Endodermal cell (in vitro differentiated cells): ENCODE results near the gene ABL1. TPM values are rescaled to one million over a fixed set of nuclear protein-coding genes. Genes with fewer than 3 reads are reported as not detected.

Experiments
- DNase-seq: peaks from one replicate; pipeline ENCODE4 v3.0.0-alpha.2; 2017
- H3K27ac ChIP-seq: 2 replicates; pipeline ENCODE4 v1.5.1; 2013; ENCODE audit warnings: mild to moderate bottlenecking, low read depth, low read length, moderate library complexity
- H3K27me3 ChIP-seq: 2 replicates; pipeline ENCODE4 v1.6.1; 2013; ENCODE audit warnings: mild to moderate bottlenecking, low read length, moderate library complexity; ENCODE audit not compliant: insufficient read depth, control insufficient read depth, poor library complexity, severe bottlenecking
- H3K36me3 ChIP-seq: 2 replicates; pipeline ENCODE4 v1.7.0; 2013; ENCODE audit warnings: mild to moderate bottlenecking, low read length, moderate library complexity; ENCODE audit not compliant: control insufficient read depth, insufficient read depth
- H3K4me1 ChIP-seq: one replicate; pipeline ENCODE4 v1.7.0; 2013; ENCODE audit warnings: low read length; ENCODE audit not compliant: control insufficient read depth, insufficient read depth
- H3K4me3 ChIP-seq: 2 replicates; pipeline ENCODE4 v1.5.1; 2013; ENCODE audit warnings: mild to moderate bottlenecking, low read length, moderate library complexity
- H3K9ac ChIP-seq: 2 replicates; pipeline ENCODE4 v1.6.1; 2013; ENCODE audit warnings: mild to moderate bottlenecking, low read length, moderate library complexity; ENCODE audit not compliant: poor library complexity, severe bottlenecking; ENCODE audit errors: extremely low read depth
- H3K9me3 ChIP-seq: 2 replicates; pipeline ENCODE4 v1.6.1; 2013; ENCODE audit warnings: mild to moderate bottlenecking, low read length, moderate library complexity; ENCODE audit not compliant: control insufficient read depth
- H3K27ac Mint-ChIP-seq: 2 replicates; pipeline ENCODE4 v1.8.0; 2020; ENCODE audit warnings: mixed read lengths
- H3K27me3 Mint-ChIP-seq: 2 replicates; pipeline ENCODE4 v1.8.0; 2021; ENCODE audit warnings: mild to moderate bottlenecking, mixed read lengths; ENCODE audit not compliant: insufficient read depth
- H3K36me3 Mint-ChIP-seq: 2 replicates; pipeline ENCODE4 v1.8.0; 2020; ENCODE audit warnings: low read depth, mixed read lengths
- H3K4me1 Mint-ChIP-seq: 2 replicates; pipeline ENCODE4 v1.8.0; 2020; ENCODE audit warnings: mixed read lengths
- H3K4me3 Mint-ChIP-seq: 2 replicates; pipeline ENCODE4 v1.8.0; 2020; ENCODE audit warnings: mild to moderate bottlenecking, moderate library complexity, mixed read lengths
- H3K9me3 Mint-ChIP-seq: 2 replicates; pipeline ENCODE4 v1.8.0; 2020; ENCODE audit warnings: mild to moderate bottlenecking, mixed read lengths
- CTCF ChIP-seq: fragments of 200-600 bp; sonication (generic); conservative IDR thresholded peaks from 2 replicates; pipeline ENCODE4 v1.5.0; 2021; ENCODE audit warnings: antibody characterized with exemption, mild to moderate bottlenecking
- WGBS, 2 experiments: methylation state at CpG; one replicate each; pipeline versions ENCODE4 v1.1.5 to v1.1.7; 2013; ENCODE audit warnings: missing lambda C conversion rate in 2 of 2, mixed read lengths in 1 of 2; ENCODE audit not compliant: insufficient coverage in 1 of 2, insufficient read length in 1 of 2; 5-methylcytosine and 5-hydroxymethylcytosine counted together
- total RNA-seq, 2 donors: library from RNA; stranded (reverse); fragmentation: NEBNext Ultra II Directional in 1 of 2; extraction: Animal tissue kit (Norgen Biotek cat#: 25700) in 1 of 2; gene quantifications; 2 replicates in 1 of 2; 3 replicates in 1 of 2; pipeline ENCODE4 v1.2.1, GENCODE V29; 2021

ABL1 gene
- total RNA-seq, 2 donors from 2014 or later: 78.8 to 94.1 TPM

- H3K9me3 Mint-ChIP-seq: no peaks in the 10 kb centered on the region
- no peak overlapping the region for H3K4me3 Mint-ChIP-seq
- WGBS, 2 experiments: 83 to 91% methylated on average over 9 to 11 of the region's 11 CpGs
- Histone ChIP-seq H3K27me3 (peaks cover 25% of the 10 kb centered on the region), H3K36me3 (no peaks in the 10 kb centered on the region), H3K27ac (no peak overlapping the region), H3K9me3 (no peaks in the 10 kb centered on the region), H3K9ac (no peak overlapping the region), H3K4me1 (no peaks in the 10 kb centered on the region), H3K4me3 (no peak overlapping the region)
- no peak overlapping the region for H3K27ac Mint-ChIP-seq
- TF ChIP-seq CTCF: no peak
- H3K4me1 Mint-ChIP-seq: peaks cover 2% of the 10 kb centered on the region
- no peak for DNase-seq
- peaks cover 23% of the 10 kb centered on the region for H3K27me3 Mint-ChIP-seq
- H3K36me3 Mint-ChIP-seq: no peaks in the 10 kb centered on the region
Observed at GRCh38 chr9:130934246-130934645, 99.2 kb downstream of the ABL1 start.

- TF ChIP-seq CTCF: no peak
- 87 to 91% methylated on average over 7 to 16 of the region's 16 CpGs for WGBS, 2 experiments
- Histone ChIP-seq H3K36me3 (no peaks in the 10 kb centered on the region), H3K4me3 (no peak overlapping the region), H3K9me3 (no peaks in the 10 kb centered on the region), H3K27ac (no peak overlapping the region), H3K9ac (no peak overlapping the region), H3K4me1 (no peaks in the 10 kb centered on the region), H3K27me3 (peaks cover 31% of the 10 kb centered on the region)
- H3K4me3 Mint-ChIP-seq: no peak overlapping the region
- H3K4me1 Mint-ChIP-seq: peaks cover 2% of the 10 kb centered on the region
- H3K27me3 Mint-ChIP-seq: peaks cover 27% of the 10 kb centered on the region
- DNase-seq: peak; percentile 49
- H3K36me3 Mint-ChIP-seq: no peaks in the 10 kb centered on the region
- no peaks in the 10 kb centered on the region for H3K9me3 Mint-ChIP-seq
- no peak overlapping the region for H3K27ac Mint-ChIP-seq
Observed at GRCh38 chr9:130934702-130935647, 99.9 kb downstream of the ABL1 start.

GRCh38 chr9:130935648-130936271, 100.7 kb downstream of the ABL1 start:
- H3K4me3 ChIP-seq: no peak overlapping the region
- DNase-seq: no peak
- Mint-ChIP-seq H3K27ac (peak overlapping the region; percentile 68), H3K9me3 (no peaks in the 10 kb centered on the region), H3K36me3 (no peaks in the 10 kb centered on the region), H3K4me3 (no peak overlapping the region), H3K27me3 (peaks cover 35% of the 10 kb centered on the region), H3K4me1 (peaks cover 5% of the 10 kb centered on the region)
- peaks cover 39% of the 10 kb centered on the region for H3K27me3 ChIP-seq
- no peaks in the 10 kb centered on the region for H3K9me3 ChIP-seq
- peak overlapping the region; percentile 68 for H3K27ac ChIP-seq
- H3K36me3 ChIP-seq: no peaks in the 10 kb centered on the region
- 91 to 98% methylated on average over 11 to 13 of the region's 13 CpGs for WGBS, 2 experiments
- H3K4me1 ChIP-seq: no peaks in the 10 kb centered on the region
- H3K9ac ChIP-seq: no peak overlapping the region
- TF ChIP-seq CTCF: no peak
